GM21529 (cell line): ENCODE data around the gene C20orf173.
"Not testable (repeated sequence)": the region's sequence is repeated elsewhere in the genome, so short reads cannot be mapped to it uniquely, and the experiment has no call there.

ENCODE experiments used
- ATAC-seq: cut with Tn5 transposase; IDR thresholded peaks from one replicate; pipeline ENCODE4 v1.9.1; 2021; ENCODE audit not compliant: unreplicated experiment

C20orf173 gene

DNA sequence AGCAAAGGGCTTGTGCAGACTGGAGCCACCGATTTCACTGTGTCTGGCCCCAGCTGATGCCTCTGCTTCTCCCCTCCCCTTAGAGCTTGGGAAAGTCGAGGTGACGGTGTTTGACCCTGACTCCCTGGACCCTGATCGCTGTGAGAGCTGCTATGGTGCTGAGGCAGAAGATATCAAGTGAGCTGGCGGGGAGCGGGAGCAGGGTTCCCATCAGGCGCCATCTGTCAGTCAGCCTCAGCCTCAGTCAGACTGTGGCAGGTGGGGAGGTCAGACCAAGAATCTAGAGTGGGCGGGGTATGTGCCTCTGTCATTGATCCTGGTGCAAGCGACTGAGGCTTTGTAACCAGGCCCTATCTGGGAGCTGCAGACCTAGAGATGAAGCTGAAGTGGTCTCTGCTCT lies 17.9 kb upstream of the C20orf173 start:
- ATAC-seq: no peak

DNA sequence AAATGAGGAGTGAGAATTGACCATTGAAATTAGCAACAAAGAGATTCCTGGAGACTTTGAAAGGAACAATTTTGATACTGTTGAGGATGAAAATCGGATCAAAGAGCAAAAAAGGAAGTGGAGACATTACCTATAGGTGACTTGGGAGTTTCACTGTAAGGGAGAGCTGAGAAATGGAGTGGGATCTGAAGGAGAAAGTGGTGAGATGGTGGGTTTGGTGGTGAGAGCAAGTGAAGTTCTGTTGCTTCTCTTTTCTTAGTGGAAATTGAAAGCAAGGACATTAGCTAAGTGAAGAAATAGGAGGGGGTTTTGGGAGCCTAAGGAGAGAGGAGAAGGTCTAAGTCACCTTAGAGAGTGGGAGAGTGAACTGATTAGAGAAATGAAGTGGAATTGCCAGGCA lies 16.7 kb upstream of the C20orf173 start:
- ATAC-seq: no peak

DNA sequence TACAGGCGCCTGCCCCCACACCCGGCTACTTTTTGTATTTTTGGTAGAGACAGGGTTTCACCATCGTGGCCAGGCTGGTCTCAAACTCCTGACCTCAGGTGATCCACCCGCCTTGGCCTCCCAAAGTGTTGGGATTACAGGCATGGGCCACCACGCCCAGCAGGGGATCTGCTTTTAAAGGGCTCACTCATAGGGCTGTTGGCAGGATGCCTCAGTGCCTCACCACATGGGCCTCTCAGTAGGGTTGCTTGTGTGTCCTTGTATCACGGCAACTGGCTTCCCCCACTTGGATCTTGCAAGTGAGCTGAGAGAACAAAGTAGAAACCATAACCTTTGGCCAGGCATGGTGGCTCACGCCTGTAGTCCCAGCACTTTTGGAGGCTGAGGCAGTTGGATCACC lies 15.5 kb upstream of the C20orf173 start:
- ATAC-seq: not testable (repeated sequence)

DNA sequence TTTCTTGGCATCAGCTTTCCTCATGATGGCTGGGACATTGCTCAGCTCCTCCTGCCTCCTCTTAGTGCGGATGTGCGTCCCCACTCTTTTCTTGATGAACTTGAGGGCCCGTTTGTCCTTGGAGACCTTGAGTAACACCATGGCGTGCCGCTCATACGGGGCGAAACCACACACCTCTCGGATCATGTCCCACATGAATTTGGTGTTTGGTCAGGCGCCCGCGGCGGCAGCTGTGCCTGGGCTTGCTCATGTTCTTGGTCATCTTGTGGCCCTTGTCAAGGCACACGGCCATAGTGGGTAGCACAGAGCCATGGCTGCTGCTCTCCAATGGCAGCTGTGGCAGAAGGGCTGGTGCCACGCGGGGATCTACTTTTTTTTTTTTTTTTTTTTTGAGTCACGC lies 15.0 kb upstream of the C20orf173 start:
- no peak for ATAC-seq

DNA sequence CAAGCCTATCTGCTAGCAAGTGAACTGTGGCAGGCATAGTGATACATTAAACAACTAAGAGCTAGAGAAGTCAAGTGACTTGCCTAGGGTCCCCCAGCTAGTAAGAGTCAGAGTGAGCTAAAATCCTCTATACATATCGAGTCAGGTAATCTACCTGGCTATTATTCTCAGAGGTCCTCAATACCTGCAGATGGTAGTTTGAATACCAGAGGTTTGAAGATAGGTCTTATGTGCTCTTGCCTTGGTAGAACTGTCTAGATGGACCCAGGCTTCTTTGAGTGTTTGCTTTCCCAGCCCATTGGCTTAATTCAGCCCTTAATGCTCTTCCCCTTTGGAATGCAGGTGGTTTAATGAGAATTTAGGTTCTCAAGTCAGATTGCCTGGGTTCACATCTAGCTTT lies 13.5 kb upstream of the C20orf173 start:
- ATAC-seq: no peak

DNA sequence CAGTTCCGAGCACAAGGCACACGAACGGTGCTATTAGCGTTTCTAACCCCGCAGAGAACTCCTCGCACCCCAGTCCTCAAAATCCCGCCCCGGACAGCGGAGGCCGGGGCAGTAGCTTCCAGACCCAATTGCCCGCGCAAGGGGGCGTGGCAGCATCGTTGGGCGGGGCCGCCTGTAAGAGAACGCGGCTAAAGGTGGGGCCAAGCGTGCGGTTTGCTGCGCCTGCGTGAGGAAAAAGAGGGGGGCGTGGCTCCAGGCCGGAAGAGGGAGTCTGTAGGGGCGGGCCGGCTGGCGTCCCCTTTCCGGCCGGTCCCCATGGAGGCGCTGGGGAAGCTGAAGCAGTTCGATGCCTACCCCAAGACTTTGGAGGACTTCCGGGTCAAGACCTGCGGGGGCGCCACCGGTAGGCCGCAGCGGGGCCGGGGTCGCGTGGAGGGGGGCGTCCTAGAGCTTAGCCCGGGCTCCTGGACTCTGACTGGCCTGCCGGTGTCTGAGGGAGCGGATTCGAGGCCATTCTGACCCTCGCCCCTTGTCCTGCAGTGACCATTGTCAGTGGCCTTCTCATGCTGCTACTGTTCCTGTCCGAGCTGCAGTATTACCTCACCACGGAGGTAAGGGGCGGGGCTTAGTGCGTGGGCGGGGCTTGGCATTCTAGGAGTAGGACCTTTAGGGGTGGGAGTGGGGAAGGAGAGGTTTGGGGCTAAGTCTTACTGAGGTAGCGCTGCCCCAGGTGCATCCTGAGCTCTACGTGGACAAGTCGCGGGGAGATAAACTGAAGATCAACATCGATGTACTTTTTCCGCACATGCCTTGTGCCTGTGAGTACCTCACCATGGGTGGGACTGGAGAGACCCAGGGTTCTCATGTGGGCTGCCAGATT lies 12.6 kb upstream of the C20orf173 start, which contains the start of gene ERGIC3:
Gene ERGIC3, plus strand, starts transcription at position 296 of the 880 bp plus-strand sequence. Its CDS starts 20 bp downstream, at position 316.
- ATAC-seq: peak; percentile 92

DNA sequence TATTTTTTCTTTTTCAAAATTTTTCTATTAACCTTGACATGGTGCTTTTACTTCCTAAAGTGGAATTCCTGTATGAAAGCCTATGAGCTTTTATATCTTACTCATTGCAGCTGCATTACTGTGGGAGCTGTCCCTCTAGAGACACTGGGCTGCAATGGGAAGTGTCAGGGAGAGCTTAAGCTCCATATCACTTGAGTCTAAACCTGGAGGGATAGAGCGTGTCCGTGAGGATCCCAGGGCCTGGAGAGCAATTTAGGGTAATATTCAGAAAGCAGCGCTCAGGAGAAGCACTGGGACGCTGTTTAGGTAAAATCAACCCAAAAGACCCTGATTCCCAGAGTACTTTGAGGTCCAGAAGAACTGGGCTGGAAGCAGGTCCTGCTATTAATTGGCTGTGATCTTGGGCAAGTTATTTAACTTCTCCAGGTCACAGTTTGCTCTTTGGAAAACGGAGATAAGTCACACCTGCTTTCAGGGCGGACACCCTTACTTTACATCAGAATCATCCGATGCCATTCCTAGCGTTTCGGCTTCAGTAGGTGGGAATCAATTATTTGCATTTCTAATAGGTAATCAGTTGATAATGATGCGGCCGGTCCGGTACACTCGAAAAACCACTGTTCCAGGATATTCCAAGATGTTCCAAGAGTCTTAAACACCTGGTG lies 11.8 kb upstream of the C20orf173 start:
- no peak for ATAC-seq

DNA sequence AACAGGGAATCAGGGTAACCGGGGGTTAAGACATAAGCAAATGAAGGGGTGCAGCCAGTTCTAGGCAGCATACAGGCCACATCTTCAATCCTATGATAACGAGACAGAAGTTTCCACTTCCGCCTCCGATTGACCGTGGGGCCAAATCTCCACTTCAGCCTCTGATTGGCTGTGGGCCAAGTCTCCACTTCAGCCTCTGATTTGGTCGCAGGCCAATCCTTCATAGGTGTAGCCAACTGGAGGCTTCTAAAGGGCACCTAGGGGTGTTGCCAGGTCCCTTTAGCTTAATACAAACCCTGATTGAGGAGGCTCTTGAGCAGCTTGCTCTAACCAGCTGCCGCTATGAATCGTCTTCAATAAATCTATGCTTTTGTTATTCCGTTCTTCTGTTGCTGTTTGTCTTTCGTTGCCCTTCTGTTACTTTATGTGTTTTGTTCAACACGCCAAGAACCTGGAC lies 10.3 kb upstream of the C20orf173 start:
- no peak for ATAC-seq

DNA sequence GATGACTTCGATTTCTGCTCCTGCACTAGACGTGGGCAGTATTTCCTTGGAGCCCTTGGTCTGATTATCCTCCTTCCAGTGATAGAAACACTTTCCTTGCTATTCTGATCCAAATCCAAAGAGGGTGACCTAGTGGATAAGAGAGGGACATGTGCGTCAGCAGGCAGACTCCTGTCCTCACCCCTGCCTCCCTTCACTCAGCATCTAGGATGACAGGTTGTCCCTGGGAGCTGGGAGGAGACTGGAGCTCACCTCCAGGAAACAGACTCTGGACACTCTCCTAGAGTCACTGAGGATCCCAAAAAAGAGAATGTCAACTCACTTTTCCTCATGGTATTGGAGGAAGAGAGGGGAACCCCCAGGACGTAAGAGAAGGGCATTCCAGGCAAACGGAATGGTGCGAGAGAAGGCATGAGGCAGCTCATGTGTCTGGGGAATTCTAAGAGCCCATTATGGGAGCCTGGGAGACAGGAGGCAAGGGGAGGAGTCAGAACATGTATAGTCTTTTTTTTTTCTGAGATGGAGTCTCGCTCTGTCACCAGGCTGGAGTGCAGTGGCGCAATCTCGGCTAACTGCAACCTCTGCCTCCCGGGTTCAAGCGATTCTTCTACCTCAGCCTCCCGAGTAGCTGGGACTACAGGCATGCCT lies 2.2 kb downstream of the C20orf173 start:
- ATAC-seq: no peak

DNA sequence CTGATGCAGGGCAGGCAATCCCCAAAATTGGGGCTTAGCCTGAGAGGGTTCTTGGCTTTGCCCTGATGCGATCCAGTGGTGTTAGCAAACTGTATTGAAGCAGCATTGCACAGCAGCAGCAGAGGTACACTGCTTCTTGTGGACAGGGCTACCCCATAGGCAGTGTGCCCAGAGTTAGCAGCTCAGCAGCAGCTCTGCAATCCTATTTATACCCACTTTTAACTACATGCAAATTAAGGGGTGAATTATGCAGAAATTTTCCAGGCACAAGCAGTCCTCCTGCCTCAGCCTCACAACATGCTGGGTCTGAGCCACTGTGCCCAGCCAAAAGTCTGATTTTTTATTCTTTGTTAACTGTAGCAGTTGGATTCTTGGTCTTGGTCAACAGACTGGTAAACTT lies 3.8 kb downstream of the C20orf173 start:
- no peak for ATAC-seq

DNA sequence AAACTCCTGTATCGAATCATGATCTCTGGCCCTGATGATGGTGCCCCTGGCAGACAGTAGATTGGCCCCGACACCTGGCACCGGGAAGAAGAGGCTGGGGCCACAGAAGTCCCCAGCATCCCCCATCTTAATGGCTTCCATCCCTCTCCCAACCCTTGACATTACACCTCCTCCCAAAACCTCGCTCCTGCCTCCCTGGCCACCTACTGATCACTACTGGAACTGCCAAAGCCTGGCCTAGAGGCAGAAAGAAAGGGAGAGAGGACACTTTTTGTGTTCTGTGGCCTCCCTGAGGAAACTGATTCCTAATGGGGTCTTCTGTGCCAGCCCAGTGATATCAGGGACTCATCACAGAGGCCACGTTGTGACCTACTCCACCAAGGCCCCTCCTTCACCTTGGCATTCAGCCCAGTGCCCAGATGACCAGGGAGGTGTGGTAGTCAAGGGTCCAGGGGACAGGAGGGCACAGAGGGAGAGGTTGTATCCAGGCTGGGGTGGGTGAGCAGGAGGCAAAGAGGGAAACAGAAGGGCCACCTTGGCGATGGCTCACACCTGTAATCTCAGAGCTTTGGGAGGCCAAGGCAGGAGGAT lies 6.1 kb downstream of the C20orf173 start:
- no peak for ATAC-seq

DNA sequence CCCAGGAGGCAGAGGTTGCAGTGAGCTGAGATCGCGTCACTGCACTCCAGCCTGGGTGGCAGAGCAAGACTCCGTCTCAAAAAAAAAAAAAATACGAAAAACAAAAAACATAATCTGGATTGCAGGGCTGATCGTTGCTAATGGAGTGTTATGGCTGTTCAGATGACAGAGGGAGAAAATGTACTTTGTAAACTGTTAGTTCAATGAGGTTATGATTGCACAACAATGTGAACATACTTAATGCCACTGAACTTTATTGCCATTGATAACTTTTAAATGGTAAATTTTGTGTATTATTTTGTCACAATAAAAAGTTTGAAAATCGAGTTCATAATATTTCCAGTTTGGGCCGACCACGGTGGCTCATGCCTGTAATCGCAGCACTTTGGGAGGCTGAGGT lies 10.5 kb downstream of the C20orf173 start:
- no peak for ATAC-seq

DNA sequence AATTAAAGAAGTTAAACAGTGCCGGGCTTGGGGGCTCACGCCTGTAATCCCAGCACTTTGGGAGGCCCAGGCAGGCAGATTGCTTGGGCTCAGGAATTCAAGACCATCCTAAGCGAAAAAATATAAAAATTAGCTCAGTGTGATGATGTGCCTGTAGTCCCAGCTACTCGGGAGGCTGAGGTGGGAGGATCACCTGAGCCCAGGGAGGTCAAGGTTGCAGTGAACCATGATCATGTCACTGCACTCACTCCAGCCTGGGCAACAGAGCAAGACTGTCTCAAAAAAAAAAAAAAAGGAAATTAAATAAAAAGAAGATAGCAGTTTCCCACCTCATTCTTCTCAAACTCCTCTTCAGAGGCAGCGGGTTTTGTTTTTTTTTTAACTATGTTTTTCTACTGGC lies 11.7 kb downstream of the C20orf173 start:
- ATAC-seq: not testable (repeated sequence)

DNA sequence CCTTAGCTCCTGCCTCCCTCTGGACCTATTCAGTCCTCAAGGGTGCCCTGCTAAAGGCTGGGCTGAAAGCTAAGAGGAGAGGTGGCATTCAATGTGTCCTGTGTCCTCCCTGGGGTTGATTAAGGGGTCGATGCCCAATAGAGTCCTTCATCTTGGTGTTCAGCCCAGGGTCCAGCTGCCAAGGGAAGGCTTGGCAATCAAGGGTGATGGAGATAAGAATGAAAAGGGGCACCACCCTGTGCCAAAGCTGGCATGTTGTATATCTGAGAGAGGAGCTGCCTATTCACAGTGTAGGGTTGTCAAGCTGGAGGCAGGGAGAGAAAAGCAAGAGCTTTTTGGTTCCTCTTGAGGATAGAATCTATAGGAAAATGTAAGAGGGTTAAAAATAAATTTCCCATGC lies 12.3 kb downstream of the C20orf173 start:
- no peak for ATAC-seq

DNA sequence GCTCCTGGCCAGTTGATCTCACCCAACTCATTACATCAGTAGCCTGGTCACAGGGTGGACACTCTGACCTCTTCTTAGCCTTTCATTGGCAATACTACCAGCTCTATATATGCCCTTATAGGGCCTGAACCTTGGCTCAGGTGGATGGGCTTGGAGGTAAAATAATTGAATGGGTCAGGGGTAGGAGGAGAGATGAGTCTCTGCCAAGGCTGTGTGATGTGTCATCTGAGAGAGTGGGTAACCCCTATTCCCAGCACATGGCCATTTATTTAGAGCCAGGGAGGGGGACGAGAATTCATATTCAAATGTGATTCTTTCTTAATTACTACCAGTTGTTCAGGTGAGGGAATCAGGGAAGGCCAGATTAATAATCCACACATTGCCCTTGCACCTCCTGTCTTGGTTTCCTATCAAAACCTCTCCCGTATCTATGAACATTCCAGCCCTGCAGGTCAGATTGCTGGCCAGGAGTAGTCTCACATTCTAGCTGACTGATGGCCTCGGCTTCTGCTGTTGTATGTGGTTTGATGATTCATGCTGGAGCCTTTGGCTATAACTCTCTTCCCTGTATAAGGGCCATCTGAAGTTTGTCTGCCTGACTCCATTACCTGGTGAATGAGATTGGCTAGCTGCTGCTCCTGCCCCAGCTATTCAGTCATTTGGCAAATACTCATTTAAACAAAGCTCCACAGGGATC lies 13.4 kb downstream of the C20orf173 start:
- no peak for ATAC-seq

DNA sequence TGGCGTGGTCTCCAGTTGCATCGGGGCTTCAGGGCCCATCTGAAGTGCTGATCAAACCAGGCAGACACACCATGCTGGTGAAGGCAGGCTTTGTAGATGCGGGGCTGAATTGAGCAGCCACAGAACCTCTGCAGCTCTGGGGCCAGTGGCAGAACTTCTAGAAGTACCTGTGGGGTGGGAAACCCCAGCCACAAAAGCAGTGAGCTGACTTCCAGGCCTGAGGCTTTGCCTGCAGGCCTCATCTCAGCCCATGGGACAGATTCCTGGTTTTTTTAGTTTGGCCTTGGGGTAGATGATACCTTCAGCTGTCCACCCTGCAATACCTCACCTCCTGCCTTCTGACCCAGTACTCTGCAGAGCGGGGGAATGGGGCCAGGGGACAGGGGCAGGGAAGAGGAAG lies 14.1 kb downstream of the C20orf173 start:
- ATAC-seq: no peak

DNA sequence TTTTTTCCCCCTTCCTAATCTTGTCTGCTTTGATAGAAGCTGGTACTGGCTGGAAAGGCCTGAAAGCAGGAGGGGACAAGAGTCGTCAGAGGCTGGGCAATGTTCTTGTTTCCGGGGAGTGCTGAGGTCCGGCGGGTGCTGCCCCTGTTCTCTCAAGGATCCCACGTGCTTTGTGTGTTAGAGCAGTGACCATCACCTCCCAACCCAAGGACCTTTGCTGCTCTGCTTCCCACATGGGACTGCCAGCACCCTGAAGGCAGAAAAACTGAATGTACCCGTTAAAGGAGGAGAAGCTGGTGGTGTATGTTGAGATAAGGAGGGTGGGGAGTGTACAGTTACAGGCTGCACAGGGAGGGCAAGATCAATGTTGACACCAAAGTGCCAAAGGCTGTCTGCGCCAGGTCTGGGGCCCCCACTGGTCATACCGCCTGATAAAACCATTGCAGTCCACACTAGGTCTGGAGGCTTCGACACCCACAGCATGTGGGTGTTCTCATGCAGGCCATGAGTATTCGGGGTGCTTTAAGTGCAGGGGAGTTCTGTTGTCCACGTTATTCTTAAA lies 15.0 kb downstream of the C20orf173 start:
- no peak for ATAC-seq

DNA sequence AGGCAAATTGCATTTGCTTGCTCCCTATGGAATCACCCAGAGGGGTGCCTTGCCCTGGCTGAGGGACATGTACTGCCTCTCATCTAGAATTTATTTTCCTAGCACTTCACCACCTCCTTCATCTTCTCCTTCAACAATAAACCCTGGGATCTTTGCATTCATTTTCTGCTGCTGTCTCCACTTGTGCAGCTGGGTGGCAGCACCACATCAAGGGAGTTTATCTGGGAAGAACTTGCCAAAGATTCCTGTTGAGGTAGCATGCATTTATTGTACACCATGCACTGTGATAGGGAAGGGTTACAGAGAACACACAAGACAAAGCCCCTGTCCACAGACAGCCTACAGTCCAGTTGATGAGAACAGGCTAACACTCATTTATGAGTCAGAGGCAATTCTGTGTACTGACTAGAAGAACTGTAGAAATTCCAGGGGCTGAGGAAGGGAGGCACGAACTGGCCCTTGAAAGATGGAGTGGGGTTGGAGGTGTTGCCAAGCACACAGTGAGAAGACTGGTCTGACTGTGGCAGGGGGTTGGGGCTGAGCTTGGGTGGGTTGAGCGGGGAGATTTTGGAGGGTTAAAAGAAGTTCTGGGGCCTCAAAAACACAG lies 17.5 kb downstream of the C20orf173 start:
- no peak for ATAC-seq

DNA sequence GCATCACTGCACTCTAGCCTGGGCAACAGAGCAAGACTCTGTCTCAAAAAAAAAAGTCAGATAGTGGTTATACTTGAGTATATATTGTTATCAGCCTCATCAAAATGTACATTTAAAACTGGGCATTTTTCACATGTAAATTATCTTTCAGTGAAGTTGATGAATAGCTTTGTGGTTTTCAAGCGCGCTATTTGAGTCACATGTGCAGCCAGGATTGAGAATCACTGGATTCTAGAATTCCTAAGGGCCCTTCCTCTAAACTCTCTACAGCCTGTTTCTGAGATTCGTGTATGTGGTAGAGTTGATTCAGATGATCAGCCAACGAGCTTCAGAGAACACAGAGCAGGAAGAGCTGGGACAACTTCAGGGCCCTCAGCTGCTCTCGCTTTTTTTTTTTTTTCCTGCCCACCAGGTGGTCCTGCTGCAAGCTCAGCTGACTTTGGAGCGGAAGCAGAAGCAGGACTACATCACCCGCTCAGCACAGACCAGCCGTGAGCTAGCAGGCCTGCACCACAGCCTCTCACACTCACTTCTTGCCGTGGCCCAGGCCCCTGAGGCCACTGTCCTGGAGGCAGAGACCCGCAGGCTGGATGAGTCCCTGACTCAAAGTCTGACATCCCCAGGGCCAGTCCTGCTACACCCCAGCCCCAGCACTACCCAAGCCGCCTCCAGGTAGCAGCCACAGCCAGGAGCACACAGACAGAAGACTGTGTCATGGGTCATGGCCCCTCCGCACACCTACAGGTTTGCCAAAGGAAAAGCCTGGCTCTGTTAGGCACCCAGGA lies 18.3 kb downstream of the C20orf173 start:
- ATAC-seq: no peak
